ENCODE data around the gene KRTAP10-6.

KRTAP10-6 gene

GRCh38 chr21:44569861-44570517 lies 22.3 kb downstream of the KRTAP10-6 start:
- no peak overlapping the region for H3K4me3 ChIP-seq (ENCODE audit: control insufficient read depth, low read depth, low read length)
- no peak for TF ChIP-seq CTCF (IDR thresholded peaks at IDR 0.05; ENCODE audit: control insufficient read depth, insufficient read depth, low read depth, low read length, missing control alignments)
- no peak for DNase-seq (ENCODE audit: low read depth)

DNA sequence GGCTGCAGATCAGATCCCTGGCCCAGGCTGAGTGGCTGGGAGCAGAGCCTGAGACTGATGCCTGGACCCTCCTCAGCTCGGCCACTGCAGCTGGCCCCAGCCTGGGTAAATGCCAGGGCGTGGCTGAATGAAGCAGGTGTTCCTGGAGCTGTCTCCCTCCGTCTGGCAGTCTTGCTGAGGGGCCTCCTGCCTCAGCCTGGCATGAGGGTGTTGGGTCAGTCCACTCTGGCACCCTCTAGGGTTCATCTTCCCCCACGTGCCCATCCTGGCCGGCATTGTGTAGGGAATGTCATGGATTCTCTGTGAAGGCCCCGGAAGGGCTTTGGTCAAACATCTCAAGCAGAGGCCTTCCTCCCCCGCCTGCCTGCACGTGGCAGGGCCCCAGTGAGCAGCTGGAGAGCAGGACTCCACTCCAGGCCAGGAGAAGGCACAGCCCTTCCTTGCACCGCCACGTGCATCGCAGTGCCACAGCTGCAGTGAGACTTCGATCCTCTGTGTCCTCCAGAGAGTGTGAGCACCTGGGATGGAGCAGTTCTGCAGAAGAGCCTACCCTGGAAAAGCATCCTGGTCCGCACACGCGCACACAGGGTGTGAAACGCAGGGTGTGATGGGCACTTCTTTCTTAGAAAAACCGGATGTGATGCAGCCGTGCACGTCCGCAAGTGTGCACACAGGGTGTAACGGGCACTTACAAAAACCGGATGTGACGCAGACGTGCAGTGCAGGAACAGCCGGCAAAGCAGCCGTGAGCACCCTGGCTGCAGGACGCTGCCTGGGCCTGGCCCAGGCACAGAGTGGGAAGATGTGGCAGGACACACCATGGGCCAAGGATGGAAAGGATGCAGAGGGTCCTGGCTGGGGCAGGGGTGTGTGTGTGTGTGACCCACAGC lies 23.4 kb downstream of the KRTAP10-6 start:
- no peak for DNase-seq (ENCODE audit: low read depth)
- TF ChIP-seq CTCF (IDR thresholded peaks at IDR 0.05; ENCODE audit: control insufficient read depth, insufficient read depth, low read depth, low read length, missing control alignments), result no peak
- no peak overlapping the region for H3K4me3 ChIP-seq (ENCODE audit: control insufficient read depth, low read depth, low read length)

DNA sequence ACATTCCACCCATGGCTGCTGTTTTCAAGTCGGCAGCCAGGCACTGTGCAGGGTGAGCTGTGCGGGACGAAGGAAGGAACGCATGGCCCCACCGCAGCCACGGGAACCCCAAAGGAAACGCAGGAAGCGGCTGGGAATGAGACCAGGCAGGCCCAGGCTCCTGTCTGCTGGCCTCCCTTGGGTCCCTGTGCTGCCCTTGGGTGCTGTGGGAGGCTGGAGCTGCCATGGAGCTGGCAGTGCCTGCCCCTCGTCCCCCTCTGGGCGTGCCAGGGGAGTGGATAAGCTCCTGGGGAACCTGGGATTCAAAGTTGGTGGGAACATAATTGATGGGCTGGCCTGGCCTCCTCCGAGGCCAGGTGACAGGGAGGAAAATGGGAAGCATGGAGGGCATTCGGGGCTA lies 24.0 kb downstream of the KRTAP10-6 start:
- no peak for TF ChIP-seq CTCF (IDR thresholded peaks at IDR 0.05; ENCODE audit: control insufficient read depth, insufficient read depth, low read depth, low read length, missing control alignments)
- DNase-seq (ENCODE audit: low read depth), result no peak
- H3K4me3 ChIP-seq (ENCODE audit: control insufficient read depth, low read depth, low read length), result no peak overlapping the region

- no peak for DNase-seq (ENCODE audit: low read depth)
- TF ChIP-seq CTCF (IDR thresholded peaks at IDR 0.05; ENCODE audit: control insufficient read depth, insufficient read depth, low read depth, low read length, missing control alignments), result no peak
- no peak overlapping the region for H3K4me3 ChIP-seq (ENCODE audit: control insufficient read depth, low read depth, low read length)
Observed at GRCh38 chr21:44567481-44568171, 24.7 kb downstream of the KRTAP10-6 start.

GRCh38 chr21:44566403-44566802 lies 25.9 kb downstream of the KRTAP10-6 start:
- no peak overlapping the region for H3K4me3 ChIP-seq (ENCODE audit: control insufficient read depth, low read depth, low read length)
- no peak for DNase-seq (ENCODE audit: low read depth)
- TF ChIP-seq CTCF (IDR thresholded peaks at IDR 0.05; ENCODE audit: control insufficient read depth, insufficient read depth, low read depth, low read length, missing control alignments), result no peak

DNA sequence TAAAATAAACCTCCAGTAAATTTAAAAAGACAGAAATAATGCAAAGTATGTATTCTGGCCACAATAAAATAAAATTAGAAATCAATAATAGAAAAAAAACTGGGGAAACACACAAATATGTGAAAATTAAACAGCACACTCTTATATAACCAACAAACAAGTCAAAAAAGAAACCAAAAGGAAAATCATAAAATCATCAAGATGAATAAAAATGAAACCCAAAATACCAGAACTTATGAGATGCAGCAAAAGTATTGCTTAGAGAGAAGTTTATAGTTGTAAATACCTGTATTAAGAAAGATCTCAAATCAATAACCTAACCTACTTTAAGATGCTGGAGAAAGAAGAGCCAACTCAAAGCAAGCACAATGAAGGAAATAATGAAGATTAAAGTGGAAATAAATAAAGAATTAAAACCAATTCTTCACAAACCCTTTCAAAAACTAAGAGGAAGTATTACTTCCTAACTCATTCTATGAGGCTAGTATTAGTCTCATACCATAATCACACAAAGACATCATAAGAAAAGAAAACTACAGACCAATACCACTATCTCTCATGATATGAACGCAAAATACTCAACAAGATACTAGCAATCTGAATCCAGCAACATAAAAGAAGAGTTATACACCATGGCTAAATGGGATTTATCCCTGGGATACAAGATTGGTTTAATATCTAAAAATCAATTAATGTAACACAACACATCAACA lies 27.3 kb downstream of the KRTAP10-6 start:
- no peak for TF ChIP-seq CTCF (IDR thresholded peaks at IDR 0.05; ENCODE audit: control insufficient read depth, insufficient read depth, low read depth, low read length, missing control alignments)
- no peak overlapping the region for H3K4me3 ChIP-seq (ENCODE audit: control insufficient read depth, low read depth, low read length)
- DNase-seq (ENCODE audit: low read depth), result no peak

All from AG09309 (cell line).